GM18508 (cell line): ENCODE measurements around the gene DUS3L.
"Not testable (repeated sequence)": the region's sequence is repeated elsewhere in the genome, so short reads cannot be mapped to it uniquely, and the experiment has no call there.

Source experiments
- ATAC-seq: cut with Tn5 transposase; IDR thresholded peaks from one replicate; pipeline ENCODE4 v1.9.1; 2021; ENCODE audit warnings: moderate number of reproducible peaks; ENCODE audit not compliant: insufficient read depth, unreplicated experiment

Gene DUS3L

DNA sequence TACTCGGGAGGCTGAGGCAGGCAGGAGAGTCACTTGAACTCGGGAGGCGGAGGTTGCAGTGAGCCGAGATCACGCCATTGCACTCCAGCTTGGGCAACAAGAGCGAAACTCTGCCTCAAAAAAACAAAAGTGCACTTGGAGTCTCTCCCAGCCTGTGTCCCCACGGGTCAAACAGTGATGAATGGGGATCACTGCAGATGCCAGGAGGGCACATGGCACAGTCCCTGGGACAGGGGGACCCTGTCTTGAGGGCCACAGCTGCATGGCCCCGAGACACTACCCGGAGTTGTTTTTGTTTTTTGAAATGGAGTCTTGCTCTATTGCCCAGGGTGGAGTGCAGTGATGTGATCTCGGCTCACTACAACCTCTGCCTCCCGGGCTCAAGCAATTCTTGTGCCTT lies 10.0 kb downstream of the DUS3L start:
- ATAC-seq: not testable (repeated sequence)

DNA sequence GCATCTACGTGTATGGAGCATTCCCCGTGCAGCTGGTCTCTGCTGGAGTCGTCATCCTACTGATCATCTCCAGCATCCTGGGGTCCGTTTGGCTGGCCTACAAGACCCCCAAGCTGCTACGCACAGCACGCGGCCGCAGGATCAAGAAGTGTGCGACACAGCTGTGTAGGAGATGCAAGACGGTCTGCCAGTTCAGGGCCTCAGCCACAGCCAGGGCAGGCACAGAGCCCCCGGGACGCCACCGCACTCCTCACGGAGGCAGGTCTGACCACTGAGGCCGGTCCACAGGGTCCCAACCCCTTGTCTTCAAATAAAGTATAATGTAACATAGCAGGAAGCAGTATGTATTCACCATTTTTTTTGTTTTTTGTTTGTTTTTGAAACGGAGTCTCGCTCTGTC lies 12.6 kb downstream of the DUS3L start:
- no peak for ATAC-seq

DNA sequence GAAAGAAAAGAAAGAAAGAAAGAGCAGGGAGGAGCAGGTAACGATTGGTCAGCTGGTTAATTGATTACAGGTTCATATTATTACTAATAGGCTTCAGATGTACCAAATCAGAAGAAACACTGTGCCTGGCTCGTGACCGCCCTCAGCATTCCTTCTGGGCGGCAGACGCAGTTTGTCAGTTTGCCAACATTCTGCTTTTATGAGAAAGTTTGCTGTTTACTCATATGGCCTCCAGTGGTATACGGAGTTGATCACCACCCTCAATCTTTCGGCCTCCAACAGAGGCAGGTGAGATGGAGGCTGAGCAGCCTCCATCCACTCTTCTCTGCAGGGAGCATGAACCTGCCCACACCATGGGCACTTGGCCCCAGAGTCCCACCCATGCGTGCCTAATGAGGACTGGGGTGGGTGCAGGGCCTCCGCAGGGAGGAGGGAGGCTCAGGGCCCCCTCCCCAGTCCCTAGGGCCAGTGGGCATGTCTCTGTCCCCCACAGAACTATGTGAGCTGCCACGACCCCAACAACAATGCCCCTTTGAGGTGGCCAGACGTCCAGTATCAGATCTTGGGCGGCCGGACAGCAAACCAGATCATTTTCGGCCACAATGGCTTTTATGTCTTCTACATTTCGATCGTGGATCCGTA lies 15.2 kb downstream of the DUS3L start:
- ATAC-seq: no peak

DNA sequence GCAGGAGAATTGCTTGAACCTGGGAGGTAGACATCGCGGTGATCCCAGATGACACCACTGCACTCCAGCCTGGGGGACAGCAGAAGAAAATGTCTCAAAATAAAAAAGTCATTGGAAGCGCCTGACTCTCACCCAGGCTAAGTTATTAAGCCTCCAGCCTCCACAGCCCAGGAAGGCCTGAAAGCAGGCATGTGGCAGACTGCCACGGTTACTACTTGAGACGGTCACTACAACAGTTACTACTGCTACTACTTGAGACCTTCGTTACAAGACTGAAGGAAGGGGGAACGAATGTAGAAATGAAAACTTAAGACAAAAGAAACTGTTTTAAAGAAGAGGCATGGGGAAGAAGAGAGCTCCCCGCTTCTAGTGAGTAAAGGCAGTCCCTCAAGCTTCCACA lies 16.0 kb downstream of the DUS3L start:
- no peak for ATAC-seq

DNA sequence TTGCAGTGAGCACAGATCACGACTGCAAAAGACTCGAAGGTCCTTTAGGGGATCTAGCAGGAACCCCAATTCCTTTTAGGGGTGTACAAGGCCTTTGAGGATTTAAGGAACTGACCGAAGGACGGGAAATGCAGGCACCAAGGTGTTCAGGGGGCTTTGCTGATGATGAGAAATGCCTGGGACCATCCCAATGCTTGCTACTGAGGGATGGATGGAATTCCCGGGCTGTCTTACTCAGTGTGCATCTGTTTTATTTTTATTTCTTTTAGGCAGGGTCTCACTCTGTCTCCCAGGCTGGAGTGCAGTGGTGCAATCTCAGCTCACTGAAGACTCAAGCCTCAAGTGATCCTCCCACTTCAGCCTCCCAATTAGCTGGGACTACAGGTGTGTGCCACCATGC lies 17.7 kb downstream of the DUS3L start:
- no peak for ATAC-seq

- ATAC-seq: no peak
These were observed 18.5 kb downstream of the DUS3L start for GRCh38 chr19:5772416-5772815.

GRCh38 chr19:5767949-5768348 lies 23.0 kb downstream of the DUS3L start:
- ATAC-seq: no peak

GRCh38 chr19:5765220-5765619 lies 25.7 kb downstream of the DUS3L start:
- no peak for ATAC-seq

- no peak for ATAC-seq
These were observed 28.2 kb downstream of the DUS3L start for GRCh38 chr19:5762608-5763217.

DNA sequence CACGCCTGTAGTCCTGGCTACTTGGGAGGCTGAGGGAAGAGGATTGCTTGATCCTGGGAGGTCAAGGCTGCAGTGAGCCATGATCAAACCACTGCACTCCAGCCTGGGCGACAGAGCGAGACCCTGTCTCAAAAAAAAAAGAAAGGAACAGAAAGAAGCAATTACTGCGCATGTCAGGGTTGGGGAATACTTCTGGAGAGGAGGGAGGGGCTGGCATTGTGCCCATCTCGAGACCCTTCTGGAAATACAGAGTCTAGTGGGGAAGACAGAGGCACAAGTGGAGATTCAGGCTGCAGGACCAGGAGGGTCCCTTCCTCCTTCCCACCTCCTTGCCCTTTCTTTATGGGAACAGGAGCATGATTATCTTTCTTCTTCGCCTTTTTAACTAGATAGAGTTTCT lies 37.2 kb downstream of the DUS3L start:
- no peak for ATAC-seq

DNA sequence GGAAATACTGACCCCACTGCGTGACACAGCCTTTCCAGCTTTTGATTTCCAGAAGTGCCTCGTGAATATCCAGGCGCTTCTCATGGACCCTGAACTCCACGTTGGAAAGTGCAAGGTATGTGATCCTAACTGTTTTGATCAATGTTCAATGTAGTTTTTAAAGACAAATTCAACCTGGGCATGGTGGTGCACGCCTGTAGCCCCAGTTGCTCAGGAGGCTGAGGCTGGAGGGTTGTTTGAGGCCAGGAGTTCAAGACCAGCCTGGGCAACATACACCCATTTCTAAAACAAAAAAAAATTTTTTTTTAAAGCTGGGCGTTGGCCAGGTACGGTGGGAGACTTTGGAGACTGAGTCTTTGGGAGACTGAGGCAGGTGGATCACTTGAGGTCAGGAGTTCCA lies 39.3 kb downstream of the DUS3L start:
- no peak for ATAC-seq

DNA sequence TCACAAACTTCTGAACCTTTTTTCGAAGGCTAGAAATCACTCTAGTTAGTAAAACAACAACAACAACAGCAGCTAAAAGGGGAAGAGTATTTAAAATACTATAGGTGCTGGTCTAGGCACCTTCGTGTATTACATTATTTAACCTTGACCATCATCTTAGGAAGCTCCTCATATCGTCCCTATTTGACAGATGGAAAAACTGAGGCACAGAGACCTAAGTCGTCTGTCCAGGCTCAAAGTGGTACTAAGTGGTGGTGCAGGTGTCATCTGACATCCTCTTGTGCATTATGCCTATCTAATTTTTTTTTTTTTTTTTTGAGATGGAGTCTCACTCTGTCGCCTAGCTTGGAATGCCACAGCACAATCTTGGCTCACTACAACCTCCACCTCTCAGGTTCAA lies 41.5 kb downstream of the DUS3L start:
- no peak for ATAC-seq

DNA sequence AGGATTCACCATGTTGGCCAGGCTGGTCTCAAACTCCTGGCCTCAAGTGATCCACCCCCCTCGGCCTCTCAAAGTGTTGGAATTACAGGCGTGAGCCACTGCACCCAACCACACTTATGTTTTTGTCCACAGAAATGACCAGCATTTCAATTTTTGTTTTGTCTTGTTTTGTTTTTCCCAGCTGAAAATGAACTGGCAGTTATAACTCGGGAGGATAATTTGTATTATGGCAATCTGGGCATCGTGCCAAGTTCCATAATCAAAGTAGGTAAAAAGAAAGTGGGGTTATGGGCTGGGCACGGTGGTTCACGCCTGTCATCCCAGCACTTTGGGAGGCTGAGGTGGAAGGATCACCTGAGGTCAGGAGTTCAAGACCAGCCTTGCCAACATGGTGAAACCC lies 42.0 kb downstream of the DUS3L start:
- not testable (repeated sequence) for ATAC-seq

DNA sequence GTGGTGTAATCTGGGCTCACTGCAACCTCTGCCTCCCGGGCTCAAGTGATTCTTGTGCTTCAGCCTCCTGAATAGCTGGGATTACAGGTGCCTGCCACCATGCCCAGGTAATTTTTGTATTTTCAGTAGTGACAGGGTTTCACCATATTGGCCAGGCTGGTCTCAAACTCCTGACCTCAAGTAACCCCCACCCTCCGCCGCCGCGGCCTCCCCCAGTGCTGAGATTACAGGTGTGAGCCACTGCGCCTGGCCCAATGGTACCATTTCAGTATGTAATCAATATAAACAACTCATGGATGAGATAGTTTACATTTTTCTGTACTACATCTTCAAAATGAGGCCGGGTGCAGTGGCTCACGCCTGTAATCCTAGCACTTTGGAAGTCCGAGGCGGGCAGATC lies 46.0 kb downstream of the DUS3L start:
- not testable (repeated sequence) for ATAC-seq

DNA sequence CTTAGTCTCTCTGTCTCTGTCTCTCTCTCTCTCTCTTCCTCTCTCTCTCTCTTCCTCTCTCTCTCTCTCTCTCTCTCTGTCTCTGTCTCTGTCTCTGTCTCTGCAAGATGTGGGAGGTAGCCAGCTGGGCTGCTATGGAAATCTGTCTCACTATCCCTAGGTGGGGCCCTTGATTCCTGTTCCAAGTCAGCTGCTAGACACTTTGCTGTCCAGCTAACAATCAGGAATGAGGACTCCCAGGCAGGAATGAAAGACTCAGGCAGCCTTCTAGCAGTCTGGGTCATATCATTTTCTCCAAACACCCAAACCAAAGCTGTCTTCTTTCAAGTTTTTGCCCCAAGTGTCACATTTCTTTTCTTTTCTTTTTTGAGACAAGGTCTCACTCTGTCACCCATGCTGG lies 47.3 kb downstream of the DUS3L start:
- no peak for ATAC-seq

GRCh38 chr19:5742051-5742450 lies 48.9 kb downstream of the DUS3L start:
- ATAC-seq: no peak

GRCh38 chr19:5738423-5738822 lies 52.5 kb downstream of the DUS3L start:
- no peak for ATAC-seq
